DOHH2 (cell line): Measurements from ENCODE around the gene RHOT1.

Experiments used
- H3F3A ChIP-seq: fragments of 200-600 bp; sonication (generic), shearing (Covaris generic); 2 replicates; pipeline ENCODE4 v1.6.0; 2016; ENCODE audit warnings: antibody characterized with exemption, mild to moderate bottlenecking; ENCODE audit not compliant: control insufficient read depth, insufficient read depth
- H3K27ac ChIP-seq: fragments of 200-600 bp; sonication (generic); 2 replicates; pipeline ENCODE4 v1.5.1; 2014; ENCODE audit warnings: low read depth, mild to moderate bottlenecking, low read length, moderate library complexity
- H3K27me3 ChIP-seq: fragments of 200-600 bp; sonication (generic); 2 replicates; pipeline ENCODE4 v1.6.1; 2014; ENCODE audit warnings: mild to moderate bottlenecking, low read length, mixed read lengths; ENCODE audit not compliant: control insufficient read depth
- H3K36me3 ChIP-seq: fragments of 200-600 bp; sonication (generic); 2 replicates; pipeline ENCODE4 v1.6.1; 2014; ENCODE audit warnings: mild to moderate bottlenecking, low read length, moderate library complexity, mixed read lengths; ENCODE audit not compliant: control insufficient read depth
- H3K4me1 ChIP-seq: fragments of 200-600 bp; sonication (generic); 2 replicates; pipeline ENCODE4 v1.6.1; 2014; ENCODE audit warnings: mild to moderate bottlenecking, low read length, mixed read lengths; ENCODE audit not compliant: control insufficient read depth
- H3K4me2 ChIP-seq: fragments of 200-600 bp; sonication (generic); 2 replicates; pipeline ENCODE4 v1.6.0; 2014; ENCODE audit warnings: mild to moderate bottlenecking, low read length, moderate library complexity
- H3K4me3 ChIP-seq: fragments of 200-600 bp; sonication (generic); 2 replicates; pipeline ENCODE4 v1.5.1; 2014; ENCODE audit warnings: mild to moderate bottlenecking, low read length, mixed read lengths
- H3K79me2 ChIP-seq: fragments of 200-600 bp; sonication (generic); 2 replicates; pipeline ENCODE4 v1.6.1; 2014; ENCODE audit warnings: mild to moderate bottlenecking, low read length, mixed read lengths; ENCODE audit not compliant: control insufficient read depth
- H3K9me2 ChIP-seq: fragments of 200-600 bp; sonication (generic); replicated peaks from 2 replicates; pipeline ENCODE4 v1.6.1; 2014; ENCODE audit warnings: mild to moderate bottlenecking, low read length, mixed read lengths; ENCODE audit not compliant: control insufficient read depth
- H3K9me3 ChIP-seq: fragments of 200-600 bp; sonication (generic); 2 replicates; pipeline ENCODE4 v1.6.1; 2014; ENCODE audit warnings: antibody characterized with exemption, low read length, mixed read lengths; ENCODE audit not compliant: control insufficient read depth, insufficient read depth
- H4K20me1 ChIP-seq: fragments of 200-600 bp; sonication (generic); 2 replicates; pipeline ENCODE4 v1.6.0; 2014; ENCODE audit warnings: low read depth, mild to moderate bottlenecking, antibody characterized with exemption, low read length, moderate library complexity; ENCODE audit not compliant: control insufficient read depth, insufficient read depth
- EZH2phosphoT487 ChIP-seq: fragments of 200-600 bp; sonication (generic); IDR thresholded peaks from 2 replicates; pipeline ENCODE4 v1.6.1; 2017; ENCODE audit warnings: borderline replicate concordance, mild to moderate bottlenecking, antibody characterized with exemption, low read length, moderate library complexity, mixed read lengths
- TF ChIP-seq, protein P1 (sequence below): fragments of 200-600 bp; sonication (generic); IDR thresholded peaks from one replicate; pipeline ENCODE4 v1.5.1; 2014; ENCODE audit warnings: antibody characterized with exemption, mild to moderate bottlenecking, low read depth, low read length; ENCODE audit not compliant: poor library complexity, severe bottlenecking

The RHOT1 gene

DNA sequence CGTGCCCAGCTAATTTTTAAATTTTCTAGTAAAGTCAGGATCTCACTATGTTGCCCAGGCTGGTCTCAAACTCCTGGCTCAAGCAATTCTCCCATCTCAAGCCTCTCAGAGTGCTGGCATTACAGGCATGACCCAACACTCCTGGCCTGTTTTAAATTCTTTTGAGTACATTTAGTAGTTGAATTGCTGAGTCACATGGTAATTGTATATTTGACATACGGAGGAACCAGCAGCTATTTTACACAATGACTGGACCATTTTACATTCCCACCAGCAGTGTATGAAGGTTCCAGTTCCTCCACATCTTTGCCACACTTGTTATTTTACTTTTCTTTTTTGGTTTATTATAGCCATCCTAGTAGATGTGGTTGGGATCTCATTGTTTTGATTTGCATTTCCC, 43.6 kb downstream of the RHOT1 start:
- Histone ChIP-seq H3K4me2 (no peak overlapping the region), H3K9me3 (no peaks in the 10 kb centered on the region), H3K36me3 (0 out of 2 replicates have a peak, but pooled peaks cover 10% of the 10 kb centered on the region), H3F3A (0 out of 2 replicates have a peak, but pooled peaks cover 2% of the 10 kb centered on the region), H3K79me2 (no peaks in the 10 kb centered on the region), H3K27ac (no peak overlapping the region), H4K20me1 (no peaks in the 10 kb centered on the region), H3K27me3 (no peaks in the 10 kb centered on the region), H3K9me2 (no peaks in the 10 kb centered on the region), H3K4me1 (no peaks in the 10 kb centered on the region), H3K4me3 (no peak overlapping the region)
- TF ChIP-seq, protein P1, sequence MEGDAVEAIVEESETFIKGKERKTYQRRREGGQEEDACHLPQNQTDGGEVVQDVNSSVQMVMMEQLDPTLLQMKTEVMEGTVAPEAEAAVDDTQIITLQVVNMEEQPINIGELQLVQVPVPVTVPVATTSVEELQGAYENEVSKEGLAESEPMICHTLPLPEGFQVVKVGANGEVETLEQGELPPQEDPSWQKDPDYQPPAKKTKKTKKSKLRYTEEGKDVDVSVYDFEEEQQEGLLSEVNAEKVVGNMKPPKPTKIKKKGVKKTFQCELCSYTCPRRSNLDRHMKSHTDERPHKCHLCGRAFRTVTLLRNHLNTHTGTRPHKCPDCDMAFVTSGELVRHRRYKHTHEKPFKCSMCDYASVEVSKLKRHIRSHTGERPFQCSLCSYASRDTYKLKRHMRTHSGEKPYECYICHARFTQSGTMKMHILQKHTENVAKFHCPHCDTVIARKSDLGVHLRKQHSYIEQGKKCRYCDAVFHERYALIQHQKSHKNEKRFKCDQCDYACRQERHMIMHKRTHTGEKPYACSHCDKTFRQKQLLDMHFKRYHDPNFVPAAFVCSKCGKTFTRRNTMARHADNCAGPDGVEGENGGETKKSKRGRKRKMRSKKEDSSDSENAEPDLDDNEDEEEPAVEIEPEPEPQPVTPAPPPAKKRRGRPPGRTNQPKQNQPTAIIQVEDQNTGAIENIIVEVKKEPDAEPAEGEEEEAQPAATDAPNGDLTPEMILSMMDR = no peak
- TF ChIP-seq EZH2phosphoT487 = no peak

DNA sequence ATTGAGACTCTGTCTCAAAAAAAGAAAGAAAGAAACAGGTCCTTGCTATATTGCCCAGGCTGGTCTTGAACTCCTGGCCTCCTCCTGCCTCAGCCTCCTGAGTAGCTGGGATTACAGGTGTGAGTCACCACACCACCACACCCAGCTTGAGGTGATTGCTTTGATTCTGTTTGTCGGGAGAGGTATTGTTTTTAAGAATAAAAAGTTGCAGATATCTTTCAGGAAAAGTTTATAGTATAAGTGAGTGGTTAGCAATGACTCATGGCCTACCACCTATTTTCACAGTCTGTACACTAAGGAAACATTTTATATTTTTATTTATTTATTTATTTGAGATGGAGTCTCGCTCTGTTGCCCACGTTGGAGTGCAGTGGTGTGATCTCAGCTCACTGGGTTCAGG, 45.0 kb downstream of the RHOT1 start:
- H3K36me3 ChIP-seq = 0 out of 2 replicates have a peak, but pooled peaks cover 9% of the 10 kb centered on the region
- TF ChIP-seq, protein P1 = no peak
- no peak for TF ChIP-seq EZH2phosphoT487

DNA sequence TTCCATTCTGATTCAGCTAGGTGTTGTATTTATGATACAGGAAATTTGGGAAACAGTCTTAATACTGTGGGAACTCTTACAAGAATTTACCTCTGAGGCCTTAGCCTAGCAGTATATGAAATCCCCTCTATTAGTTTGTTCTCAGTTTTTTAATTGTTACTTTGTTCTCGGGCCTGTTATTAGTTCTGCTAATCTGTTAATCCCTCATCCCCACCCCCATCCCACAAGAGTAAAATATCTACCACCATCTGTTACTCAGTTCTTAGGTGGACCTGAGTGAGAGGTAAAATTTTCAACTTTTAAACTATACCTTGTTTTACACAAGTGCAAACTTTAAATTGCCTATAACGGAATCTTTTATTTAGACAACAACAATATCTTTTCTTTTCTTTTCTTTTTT, 47.0 kb downstream of the RHOT1 start:
- H4K20me1 ChIP-seq = no peaks in the 10 kb centered on the region
- no peak for TF ChIP-seq EZH2phosphoT487
- TF ChIP-seq, protein P1 = no peak
- no peaks in the 10 kb centered on the region for H3K9me2 ChIP-seq
- no peaks in the 10 kb centered on the region; the same call in 1 of the 2 replicates for H3F3A ChIP-seq
- no peaks in the 10 kb centered on the region for H3K27me3 ChIP-seq
- no peaks in the 10 kb centered on the region for H3K9me3 ChIP-seq
- H3K4me2 ChIP-seq = no peak overlapping the region
- no peaks in the 10 kb centered on the region for H3K4me1 ChIP-seq
- H3K4me3 ChIP-seq = no peak overlapping the region
- peaks cover 13% of the 10 kb centered on the region for H3K36me3 ChIP-seq
- H3K27ac ChIP-seq = no peak overlapping the region
- no peaks in the 10 kb centered on the region for H3K79me2 ChIP-seq

More for the DNA sequence above, 45.0 kb downstream of the RHOT1 start:
- no peaks in the 10 kb centered on the region for H3K79me2 ChIP-seq
- H3K9me2 ChIP-seq = no peaks in the 10 kb centered on the region
- no peaks in the 10 kb centered on the region for H4K20me1 ChIP-seq
- no peak overlapping the region for H3K4me3 ChIP-seq
- H3F3A ChIP-seq = peaks cover 2% of the 10 kb centered on the region; the same call in 1 of the 2 replicates
- H3K4me2 ChIP-seq = no peak overlapping the region
- H3K4me1 ChIP-seq = no peaks in the 10 kb centered on the region
- no peaks in the 10 kb centered on the region for H3K9me3 ChIP-seq
- H3K27ac ChIP-seq = no peak overlapping the region
- H3K27me3 ChIP-seq = no peaks in the 10 kb centered on the region
